ENCODE measurements around the gene MYH9. TPM values are rescaled to one million over a fixed set of nuclear protein-coding genes. Genes with fewer than 3 reads are reported as not detected.

MYH9 gene
- total RNA-seq, 4 donors from 2014 or later = 216 to 339 (median 246) TPM

- Histone ChIP-seq H3K4me1 (peaks cover 13 to 38% (median 19%) of the 10 kb centered on the region in 3 donors), H3K9me3 (no peaks in the 10 kb centered on the region), H3K36me3 (no peaks in the 10 kb centered on the region), H3K4me3 (no peak overlapping the region), H3K27ac (peak overlapping the region in 3 of 4 donors; percentile 5 to 39 (median 35)), H3K27me3 (no peaks in the 10 kb centered on the region)
- TF ChIP-seq POLR2A (IDR thresholded peaks at IDR 0.05) = no peak
- TF ChIP-seq CTCF (IDR thresholded peaks at IDR 0.05) = no peak
- WGBS, 2 donors = 83 to 86% methylated on average over 13 to 15 of the region's 16 CpGs
- intact Hi-C loops (cut with DNase I) = no loop called here
- no peak for DNase-seq
Observed at GRCh38 chr22:36423461-36424404, 36.0 kb upstream of the MYH9 start.

GRCh38 chr22:36422287-36423014, 34.7 kb upstream of the MYH9 start:
- Histone ChIP-seq H3K9me3 (no peaks in the 10 kb centered on the region), H3K27me3 (no peaks in the 10 kb centered on the region), H3K4me1 (peaks cover 13 to 46% (median 19%) of the 10 kb centered on the region in 3 donors), H3K36me3 (no peaks in the 10 kb centered on the region), H3K4me3 (no peak overlapping the region), H3K27ac (no peak overlapping the region)
- intact Hi-C loops (cut with DNase I) = no loop called here
- no peak for DNase-seq
- WGBS, 2 donors = 66 to 87% methylated on average over 14 of the region's 14 CpGs
- TF ChIP-seq CTCF (IDR thresholded peaks at IDR 0.05) = no peak
- TF ChIP-seq POLR2A (IDR thresholded peaks at IDR 0.05) = no peak

GRCh38 chr22:36419912-36420882, 32.4 kb upstream of the MYH9 start:
- intact Hi-C loops (cut with DNase I) = no loop called here
- Histone ChIP-seq H3K27me3 (no peaks in the 10 kb centered on the region), H3K4me3 (peak overlapping the region in 2 of 4 donors; percentile 10 to 38), H3K4me1 (peaks cover 7 to 44% (median 23%) of the 10 kb centered on the region in 3 donors), H3K27ac (peak overlapping the region; percentile 59 to 85 (median 80)), H3K9me3 (no peaks in the 10 kb centered on the region), H3K36me3 (no peaks in the 10 kb centered on the region)
- DNase-seq = no peak
- 64 to 67% methylated on average over 16 to 19 of the region's 21 CpGs for WGBS, 2 donors
- TF ChIP-seq CTCF (IDR thresholded peaks at IDR 0.05) = no peak
- no peak for TF ChIP-seq POLR2A (IDR thresholded peaks at IDR 0.05)

GRCh38 chr22:36419177-36419911, 31.6 kb upstream of the MYH9 start:
- no peaks in the 10 kb centered on the region for H3K9me3 ChIP-seq
- no peaks in the 10 kb centered on the region for H3K36me3 ChIP-seq
- H3K27ac ChIP-seq = peak overlapping the region; percentile 59 to 85 (median 80)
- no peak for DNase-seq
- no peaks in the 10 kb centered on the region for H3K27me3 ChIP-seq
- H3K4me1 ChIP-seq = peaks cover 7 to 41% (median 23%) of the 10 kb centered on the region in 3 donors
- WGBS, 2 donors = 14 to 21% methylated on average over 11 to 12 of the region's 13 CpGs
- peak overlapping the region in 3 of 4 donors; percentile 3 to 38 (median 10) for H3K4me3 ChIP-seq
- intact Hi-C loops (cut with DNase I) = no loop called here
- no peak for TF ChIP-seq POLR2A (IDR thresholded peaks at IDR 0.05)
- TF ChIP-seq CTCF (IDR thresholded peaks at IDR 0.05) = no peak

Measured in esophagus squamous epithelium (tissue), 5 donors.